Mucosa of gallbladder (tissue), 1 donor: ENCODE results near the gene DPF3. TPM values are rescaled to one million over a fixed set of nuclear protein-coding genes. Genes with fewer than 3 reads are reported as not detected.

Source experiments
- DNase-seq: peaks from one replicate; pipeline ENCODE4 v3.0.0-alpha.2; 2020; ENCODE audit warnings: low spot score
- total RNA-seq: library from RNA; stranded (reverse); gene quantifications from one replicate; pipeline ENCODE4 v1.2.1, GENCODE V29; 2021
- donor health status: DM: no; HTN: no; CAD: no.

The DPF3 gene
- total RNA-seq, 1 donor from 2014 or later, result 4.5 TPM

GRCh38 chr14:72646861-72647528 is 246.9 kb downstream of the DPF3 start:
- DNase-seq, result no peak

- no peak for DNase-seq
Observed at GRCh38 chr14:72645706-72646105, 248.2 kb downstream of the DPF3 start.

- DNase-seq, result no peak
Observed at GRCh38 chr14:72644758-72645489, 249.0 kb downstream of the DPF3 start.

- no peak for DNase-seq
Observed at GRCh38 chr14:72644038-72644437, 249.9 kb downstream of the DPF3 start.

GRCh38 chr14:72643317-72643801 is 250.5 kb downstream of the DPF3 start:
- peak; percentile 21 for DNase-seq

DNA sequence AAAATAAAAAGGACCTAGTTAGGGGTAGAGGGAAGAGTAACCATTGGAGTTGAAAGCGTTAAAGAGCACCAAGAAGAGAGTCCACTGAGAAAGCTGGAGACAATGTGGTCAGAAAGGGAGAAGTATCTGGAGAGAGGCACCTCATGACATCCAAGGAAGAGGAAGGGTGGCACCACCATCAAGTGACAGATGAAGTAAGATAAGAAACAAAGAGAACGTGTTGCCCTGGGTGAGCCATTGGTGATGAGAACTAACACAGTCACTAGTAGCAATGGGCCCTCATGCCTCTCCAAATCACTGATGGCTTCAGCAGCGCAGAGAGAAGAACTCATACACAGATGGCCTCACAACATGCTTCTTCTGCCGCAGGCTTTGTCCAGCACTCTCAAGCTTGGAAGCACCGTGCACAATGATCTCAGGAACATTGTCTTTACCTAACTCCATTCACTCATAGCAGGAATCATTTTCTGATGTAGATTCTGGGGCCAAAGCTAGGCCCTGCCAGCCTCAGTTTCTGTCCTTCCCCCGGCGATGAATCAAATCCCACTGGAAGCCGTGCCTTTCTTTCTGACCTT is 252.9 kb downstream of the DPF3 start:
- DNase-seq, result no peak

- no peak for DNase-seq
Observed at GRCh38 chr14:72638021-72638420, 255.9 kb downstream of the DPF3 start.

DNA sequence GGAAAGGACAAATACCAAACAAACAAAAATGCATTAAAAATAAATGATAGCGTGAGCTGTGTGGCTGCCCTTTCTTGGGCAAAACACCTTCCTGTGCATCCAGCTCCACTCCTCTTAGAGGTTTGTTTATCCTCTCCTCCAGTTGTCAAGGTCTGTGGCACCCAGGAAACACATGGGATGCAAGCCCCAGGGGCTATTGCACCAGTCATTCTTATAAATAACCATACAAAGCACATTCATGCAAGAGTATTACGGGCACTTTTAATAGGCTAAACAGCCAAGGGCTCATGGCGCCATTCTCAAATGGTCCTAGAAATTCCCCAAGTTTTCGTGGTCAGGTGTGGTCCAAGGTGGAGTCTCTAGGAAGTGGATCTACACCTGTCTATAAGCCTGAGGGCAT is 257.0 kb downstream of the DPF3 start:
- no peak for DNase-seq

- no peak for DNase-seq
Observed at GRCh38 chr14:72636094-72636493, 257.8 kb downstream of the DPF3 start.

DNA sequence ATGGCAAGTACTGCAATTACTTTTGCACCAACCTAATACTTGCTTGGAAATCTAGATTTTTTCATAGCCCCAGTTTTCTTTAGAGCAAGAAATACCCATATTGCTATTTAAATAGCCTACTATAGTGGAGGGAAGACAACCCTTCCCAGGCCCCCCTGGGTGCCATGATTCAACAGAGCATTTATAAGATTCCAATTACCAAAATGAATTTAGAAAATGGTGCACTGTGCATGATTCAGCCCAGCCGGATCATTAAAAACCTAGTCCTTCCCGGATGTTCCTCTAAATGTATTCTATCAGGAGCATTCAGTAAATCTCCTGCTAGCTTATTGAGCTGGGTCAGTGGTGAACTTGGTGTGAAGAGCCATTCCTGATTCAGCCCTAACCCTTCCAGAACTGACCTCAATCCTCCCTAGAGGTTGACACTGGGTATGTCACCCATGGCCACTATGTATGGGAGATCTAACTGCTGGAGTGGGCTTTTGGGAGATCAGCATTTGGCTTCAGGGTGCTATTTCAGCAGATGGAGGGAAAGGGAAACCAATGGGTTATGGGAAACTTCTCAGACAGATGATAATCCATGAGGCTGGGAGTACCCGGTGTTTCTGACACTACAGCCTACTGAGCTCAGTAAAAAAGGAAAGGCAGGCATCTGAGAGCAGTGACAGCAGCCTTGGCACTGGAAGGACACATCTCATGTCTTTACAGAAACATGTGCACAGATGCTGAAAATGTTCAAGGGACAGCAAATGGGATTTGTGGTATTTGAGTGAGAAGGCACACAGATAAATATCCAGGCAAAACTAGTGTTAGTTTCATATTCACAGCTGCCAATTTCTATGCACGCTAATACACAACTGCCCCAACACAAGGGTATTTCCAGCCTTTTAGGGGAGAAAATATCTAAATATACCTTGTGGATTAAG is 258.9 kb downstream of the DPF3 start:
- DNase-seq, result no peak

DNA sequence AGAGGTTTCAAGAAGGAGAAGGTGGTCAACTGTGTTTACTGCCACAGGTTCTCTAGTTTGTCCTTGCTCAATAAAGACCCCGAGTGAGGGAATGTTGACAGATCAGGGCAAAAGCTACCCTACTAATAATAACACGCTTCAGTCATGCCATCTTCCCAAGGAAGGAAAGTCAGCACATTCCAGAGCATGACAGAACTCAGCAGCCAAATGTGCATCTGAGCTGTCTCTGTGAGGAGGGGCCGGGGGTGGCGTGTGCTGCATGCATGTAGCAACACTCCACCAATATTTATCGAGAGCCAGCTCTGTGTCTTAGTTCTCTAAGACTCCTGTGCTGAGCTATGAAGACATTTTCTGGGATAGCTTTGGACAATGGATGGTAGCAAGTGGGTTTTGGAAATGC is 260.4 kb downstream of the DPF3 start:
- no peak for DNase-seq

- no peak for DNase-seq
Observed at GRCh38 chr14:72632727-72633126, 261.2 kb downstream of the DPF3 start.

DNA sequence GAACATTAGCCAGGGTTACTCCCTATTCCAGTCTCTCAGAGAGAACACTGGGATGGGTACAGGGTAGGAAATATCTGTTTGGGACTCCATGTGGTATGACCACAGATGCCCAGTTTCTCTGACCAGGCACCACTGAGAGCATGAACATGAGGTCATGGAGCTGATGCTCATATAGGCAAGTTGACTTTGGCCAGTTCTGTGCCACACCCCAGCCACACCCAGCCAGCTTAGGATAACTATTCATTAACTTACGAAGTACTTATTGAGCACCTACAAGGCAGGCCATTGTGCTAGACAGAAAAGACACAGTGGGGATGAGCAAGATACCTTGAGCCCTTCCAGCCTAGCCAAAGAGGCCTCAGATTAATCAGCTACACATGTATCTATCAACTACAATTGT is 262.5 kb downstream of the DPF3 start:
- no peak for DNase-seq

DNA sequence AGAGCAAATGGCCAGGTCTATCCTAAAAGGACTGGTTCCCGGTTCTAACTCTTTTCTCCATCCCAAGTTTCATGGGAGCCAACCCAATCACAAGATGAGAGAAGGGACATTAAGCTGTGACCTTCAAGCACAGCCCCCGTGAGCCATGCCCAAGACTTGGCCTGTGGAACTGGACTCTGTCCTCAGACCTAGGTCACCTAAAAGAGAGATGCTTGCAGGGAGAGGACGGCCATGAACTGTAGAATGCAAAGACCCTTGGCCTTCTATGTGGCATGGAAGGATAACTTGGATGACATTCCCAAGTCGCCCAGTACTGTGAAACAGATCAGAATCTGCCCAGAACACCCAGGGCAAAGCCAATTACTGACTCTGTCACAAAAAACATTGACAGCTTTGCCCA is 263.5 kb downstream of the DPF3 start:
- no peak for DNase-seq

GRCh38 chr14:72629534-72629933 is 264.4 kb downstream of the DPF3 start:
- DNase-seq, result no peak

GRCh38 chr14:72625689-72626088 is 268.2 kb downstream of the DPF3 start:
- DNase-seq, result no peak

DNA sequence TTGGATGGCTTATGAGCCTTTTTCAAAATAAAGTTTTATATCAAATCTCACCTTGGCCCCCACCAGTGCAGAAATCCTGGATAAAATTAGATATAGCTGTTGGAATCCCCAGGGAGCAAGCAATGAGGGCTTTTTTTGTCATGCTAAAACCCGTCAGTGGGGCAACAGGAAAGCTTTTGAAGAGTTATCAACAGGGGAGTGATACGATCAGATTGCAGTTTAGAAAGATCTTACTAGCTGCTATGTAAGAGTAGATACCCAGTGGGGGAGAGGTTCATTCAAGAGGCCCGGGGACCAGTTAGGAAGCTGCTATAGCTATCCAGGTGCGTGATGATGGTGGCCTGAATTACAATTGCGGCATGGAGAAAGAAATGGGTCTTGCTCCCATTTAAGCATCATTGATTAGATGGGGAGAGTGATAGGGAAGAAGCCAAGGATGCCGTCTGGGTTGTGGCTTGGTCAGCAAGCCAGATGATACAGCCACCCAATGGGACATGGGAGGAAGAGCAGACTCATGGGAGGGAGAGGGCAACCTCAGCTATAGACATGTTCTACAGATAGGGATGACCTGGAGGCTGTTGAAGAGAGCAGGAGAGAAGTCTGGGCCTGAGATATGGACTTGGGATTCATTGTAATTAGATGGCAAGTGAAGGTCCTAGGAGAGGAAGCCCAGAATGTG is 272.4 kb downstream of the DPF3 start:
- no peak for DNase-seq

- no peak for DNase-seq
Observed at GRCh38 chr14:72619881-72620280, 274.0 kb downstream of the DPF3 start.

DNA sequence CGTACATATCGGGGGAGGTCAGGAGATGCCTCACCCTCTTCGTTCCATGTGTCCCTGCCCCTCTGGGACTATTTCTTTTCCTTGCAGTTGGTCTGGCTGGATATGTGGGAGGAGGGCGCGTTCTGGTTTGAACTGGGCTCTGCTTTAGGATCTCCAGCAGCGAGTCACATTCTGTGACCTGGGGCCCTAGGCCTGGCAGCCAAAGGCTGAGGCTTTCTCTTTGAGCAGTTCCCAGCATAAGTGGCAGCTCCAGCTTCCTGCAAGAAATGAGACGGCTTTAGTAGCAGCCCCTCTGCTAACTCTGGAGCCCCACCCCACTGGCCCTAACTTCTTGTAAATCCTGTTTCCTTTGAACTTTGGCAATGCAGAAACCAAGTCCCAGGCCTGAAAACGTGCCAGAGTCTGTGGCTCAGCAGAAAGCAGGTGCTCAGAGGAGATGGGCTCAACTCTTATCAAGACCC is 274.8 kb downstream of the DPF3 start:
- no peak for DNase-seq

DNA sequence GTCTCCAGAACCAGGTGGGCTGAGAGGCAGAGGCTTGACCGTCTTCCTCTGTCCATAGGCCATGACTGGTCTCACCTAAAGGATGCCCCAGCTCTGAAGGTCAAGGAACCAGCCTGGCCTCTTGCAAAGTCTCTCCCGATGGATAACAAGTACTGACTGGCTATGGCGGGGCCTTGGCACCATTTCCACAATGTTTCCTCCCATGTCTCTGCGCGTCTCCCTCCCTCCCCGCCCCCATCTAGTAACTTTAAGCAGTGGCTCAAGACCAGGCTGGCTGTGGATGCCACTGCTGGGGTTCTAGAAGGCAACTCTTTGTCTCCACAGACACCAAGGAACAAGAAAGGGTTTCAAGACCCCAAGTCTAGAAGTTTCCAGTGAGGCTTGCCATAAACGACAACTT is 275.5 kb downstream of the DPF3 start:
- DNase-seq, result no peak

- no peak for DNase-seq
Observed at GRCh38 chr14:72617391-72618031, 276.4 kb downstream of the DPF3 start.
